Left colon (tissue), 2 donors: ENCODE measurements around the gene BCL6. TPM values are rescaled to one million over a fixed set of nuclear protein-coding genes. Genes with fewer than 3 reads are reported as not detected.

ENCODE experiments used
- ATAC-seq: fragments of 200-7000 bp; cut with Tn5 transposase; one replicate; pipeline ENCODE4 v1.9.1; 2020; ENCODE audit warnings: mild to moderate bottlenecking, moderate library complexity
- DNase-seq, 2 donors: peaks; one replicate each; pipeline ENCODE4 v3.0.0-alpha.2; 2020
- intact Hi-C, 2 donors: fragments of 100-400 bp; cut with DNase I in 1 of 2; cut with micrococcal nuclease in 1 of 2; formaldehyde crosslinking; loops; one replicate each; pipeline versions ENCODE4 v1.11.2 to v1.14.0; 2022; cut with DNase I, micrococcal nuclease
- total RNA-seq, 2 donors: library from RNA; stranded (reverse); fragmentation: NEBNext Ultra II Directional; extraction: Animal tissue kit (Norgen Biotek cat#: 25700); gene quantifications; one replicate each; pipeline ENCODE4 v1.2.1, GENCODE V29; 2021
- donor health status: DM: no; HTN: no; CAD: no.
- donor health status: DM: yes; HTN: yes; CAD: no.

The BCL6 gene
- total RNA-seq, 2 donors from 2014 or later = 12.6 to 16.5 TPM

DNA sequence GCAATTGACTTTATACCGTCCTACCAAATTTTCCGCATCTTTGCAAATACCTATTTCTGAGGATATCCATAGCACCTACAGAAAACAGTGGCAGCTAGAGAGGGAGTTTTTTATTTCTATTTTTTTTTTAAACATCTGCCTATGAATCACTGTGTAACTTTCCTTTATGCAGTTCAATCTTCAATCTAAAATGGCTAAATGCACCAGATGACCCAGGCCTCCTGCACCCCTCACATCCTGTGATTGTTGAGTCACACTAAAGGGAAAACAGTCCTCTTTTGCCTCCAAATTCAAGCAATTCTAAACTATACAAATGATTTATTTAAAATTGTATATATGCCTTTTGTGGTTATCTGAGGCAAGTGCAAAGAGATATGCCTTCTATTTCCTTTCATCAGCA is 20.1 kb upstream of the BCL6 start:
- ATAC-seq = no peak
- no peak for DNase-seq
- intact Hi-C loops = no loop called here

DNA sequence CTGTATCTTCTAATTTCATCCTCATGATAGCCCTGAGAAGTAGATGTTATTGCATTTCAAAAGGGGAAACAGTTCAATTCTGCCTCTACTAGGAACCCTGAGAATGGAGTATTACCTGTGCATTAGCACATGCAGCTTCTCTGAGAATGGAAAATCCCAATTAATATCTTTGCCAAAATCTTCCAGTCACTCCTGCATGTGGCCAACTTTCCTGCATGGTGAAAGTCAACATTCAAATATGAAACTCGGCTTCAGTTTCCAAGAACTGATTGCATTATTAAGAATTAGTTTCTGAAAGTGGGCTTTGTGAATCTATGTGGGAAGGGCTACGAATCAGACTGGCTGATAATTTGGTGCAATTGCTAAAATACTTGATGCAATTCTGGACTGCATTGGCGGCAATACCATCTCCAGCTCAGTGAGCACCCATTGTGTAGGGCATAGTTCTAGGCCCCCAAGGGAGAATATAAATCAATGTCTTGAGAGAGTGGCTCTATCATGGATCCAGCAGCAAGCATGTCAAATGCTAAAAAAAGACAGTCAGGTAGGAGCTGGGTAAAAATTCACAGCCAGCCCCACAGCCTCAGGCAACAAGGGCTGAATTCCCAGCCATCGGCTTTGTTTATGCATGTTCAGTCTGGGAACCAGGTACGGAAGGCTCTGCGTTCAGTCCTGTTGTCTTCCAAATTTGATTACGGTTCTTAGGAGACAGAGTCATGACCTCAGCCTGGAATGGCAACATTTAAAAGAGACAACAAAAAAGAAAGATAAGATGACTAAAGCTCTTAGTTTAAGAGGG is 18.8 kb upstream of the BCL6 start:
- intact Hi-C loops = no loop called here
- ATAC-seq (no peak), DNase-seq (no peak)

DNA sequence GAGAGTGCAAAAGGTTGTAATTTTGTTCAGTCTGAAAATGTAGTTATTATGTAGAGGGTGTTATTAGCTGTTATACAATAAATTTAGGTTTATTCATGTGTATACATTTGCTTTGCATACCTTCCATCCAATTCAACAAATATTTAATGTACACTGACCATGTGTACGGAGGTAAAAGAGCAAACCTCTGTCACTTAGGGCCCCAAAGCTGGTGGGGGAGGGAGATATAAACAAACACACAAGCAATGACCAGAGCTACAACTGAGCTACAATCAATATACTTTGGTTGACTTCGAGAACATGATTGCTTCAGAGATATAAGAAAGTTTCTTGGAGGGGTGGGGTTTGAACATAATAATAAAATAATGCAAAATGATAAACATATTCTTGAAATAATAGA is 17.5 kb upstream of the BCL6 start:
- DNase-seq (no peak), ATAC-seq (no peak)
- intact Hi-C loops = no loop called here

DNA sequence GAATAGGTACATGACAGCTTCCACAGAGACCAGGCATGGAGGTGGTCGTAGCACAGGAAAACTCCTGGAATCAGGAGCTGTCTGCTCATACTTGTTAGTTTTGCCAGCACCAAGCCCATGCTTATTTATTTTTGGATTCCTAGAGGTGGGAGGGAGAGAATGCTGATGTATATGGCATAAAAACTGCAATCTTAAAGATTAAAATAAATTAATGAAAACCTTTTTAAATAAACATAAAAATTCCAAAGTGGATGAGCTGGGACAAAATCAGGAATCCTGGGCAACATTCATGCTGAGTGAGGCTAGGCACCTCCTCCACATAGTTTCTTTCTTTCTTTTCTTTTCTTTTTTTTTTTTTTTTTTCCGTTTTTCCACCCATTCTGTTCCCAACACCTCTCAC is 14.3 kb upstream of the BCL6 start:
- DNase-seq = no peak
- ATAC-seq = no peak
- intact Hi-C loops = no loop called here

DNA sequence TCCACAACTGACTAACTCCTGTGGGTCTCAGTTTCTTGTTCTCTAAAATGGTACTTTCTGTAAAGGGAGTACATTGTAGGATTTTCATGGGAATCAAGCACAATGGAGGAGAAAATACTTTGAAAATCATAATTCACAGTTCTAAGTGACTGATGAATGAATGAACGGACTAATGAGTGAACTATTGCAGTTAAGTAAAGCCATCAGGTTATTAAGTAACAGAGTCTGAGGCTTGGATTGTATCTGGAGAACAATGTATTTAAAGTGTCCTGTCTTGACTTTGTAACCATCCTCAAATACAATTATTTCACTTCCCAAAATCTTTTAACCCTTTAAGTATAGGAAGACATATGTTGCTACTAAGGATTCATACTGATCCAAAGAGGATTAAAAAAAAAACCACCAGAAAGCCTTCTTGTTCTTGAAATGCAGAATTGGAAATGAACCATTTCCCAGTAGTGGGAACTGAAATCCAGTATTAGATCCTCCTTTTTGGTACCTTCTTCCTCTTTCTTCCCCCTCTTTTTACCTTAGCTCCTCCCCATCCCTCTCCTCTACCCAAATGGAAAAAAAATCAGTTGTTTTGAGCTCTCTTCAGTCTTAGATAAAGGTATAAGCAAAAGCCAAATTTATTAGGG is 13.2 kb upstream of the BCL6 start:
- intact Hi-C loops = no loop called here
- DNase-seq (no peak), ATAC-seq (no peak)

DNA sequence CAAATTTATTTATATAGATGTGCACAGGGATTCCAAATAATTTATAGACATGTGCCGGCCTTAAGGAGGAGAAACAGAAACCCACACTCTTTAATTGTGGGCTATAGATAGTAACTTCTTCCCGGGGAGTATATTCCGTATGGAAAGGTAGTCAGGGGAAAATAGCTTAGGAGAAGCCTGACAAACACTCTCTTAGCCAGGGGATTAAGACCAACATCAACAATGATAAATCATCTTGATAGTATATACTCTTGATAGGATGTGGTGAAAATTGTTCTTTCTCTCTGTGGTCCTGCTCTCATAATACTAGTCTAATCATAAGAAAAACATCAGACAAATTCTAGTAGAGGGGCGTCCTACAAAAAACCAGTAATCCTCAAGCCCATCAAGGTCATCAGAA is 8.2 kb upstream of the BCL6 start:
- ATAC-seq (no peak), DNase-seq (no peak)
- intact Hi-C loops = no loop called here

DNA sequence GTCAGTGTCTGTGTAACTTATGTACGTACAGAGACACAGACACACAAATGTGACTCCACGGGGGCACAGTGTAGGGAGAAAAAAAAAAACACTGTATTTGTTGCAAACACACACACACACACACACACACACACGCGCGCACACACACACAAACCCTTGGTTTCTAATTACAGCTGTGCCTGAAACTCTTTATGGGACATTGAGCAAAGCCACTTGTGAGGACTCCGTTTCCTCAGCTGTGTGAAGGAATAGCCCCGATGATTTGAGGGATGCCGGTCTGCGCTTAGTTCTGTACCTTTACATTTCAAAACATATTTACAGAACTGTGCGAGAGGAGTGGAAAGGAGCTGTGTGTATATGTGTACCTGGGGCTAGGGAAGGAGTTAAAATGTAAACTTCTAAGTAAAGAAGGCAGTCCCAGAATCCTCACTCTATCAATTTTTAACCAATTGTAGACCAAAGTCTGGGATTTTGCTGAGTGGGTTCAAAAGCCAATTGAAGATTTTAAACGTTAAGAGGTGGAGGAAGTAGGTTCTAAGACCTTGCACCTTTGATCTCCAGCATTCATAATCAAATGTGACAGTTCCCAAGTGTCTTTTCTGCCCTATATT is 5.3 kb upstream of the BCL6 start:
- peak in 1 of 2 donors; percentile 66 for DNase-seq
- ATAC-seq = peak; percentile 69
- intact Hi-C loops = no loop called here

DNA sequence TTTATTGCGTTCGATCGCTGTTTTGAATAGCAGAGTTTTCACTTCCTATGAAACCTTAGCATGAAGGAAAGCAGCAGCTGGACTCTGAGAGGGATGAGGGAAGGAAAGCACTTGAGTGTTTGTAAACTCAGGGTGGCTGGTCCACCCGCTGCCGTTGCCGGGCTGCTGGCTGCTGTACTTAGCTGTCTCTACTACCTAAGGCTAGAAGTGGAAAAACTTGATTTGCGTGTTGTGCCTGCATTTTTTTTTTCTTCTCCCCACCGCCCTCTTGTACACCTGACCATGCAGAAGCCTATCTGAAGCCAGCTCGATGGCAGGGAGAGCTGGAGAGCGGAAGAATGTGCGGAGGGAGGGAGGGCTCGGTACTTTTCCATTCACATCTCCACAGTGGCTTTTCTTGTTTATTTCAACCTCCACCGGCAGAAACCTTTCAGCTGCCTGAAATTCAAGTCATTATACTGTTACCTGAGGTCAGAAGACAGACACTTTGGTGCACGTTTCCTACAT is 4.8 kb upstream of the BCL6 start:
- intact Hi-C loops = no loop called here
- DNase-seq (peak; percentile 70 to 75), ATAC-seq (peak; percentile 70)

DNA sequence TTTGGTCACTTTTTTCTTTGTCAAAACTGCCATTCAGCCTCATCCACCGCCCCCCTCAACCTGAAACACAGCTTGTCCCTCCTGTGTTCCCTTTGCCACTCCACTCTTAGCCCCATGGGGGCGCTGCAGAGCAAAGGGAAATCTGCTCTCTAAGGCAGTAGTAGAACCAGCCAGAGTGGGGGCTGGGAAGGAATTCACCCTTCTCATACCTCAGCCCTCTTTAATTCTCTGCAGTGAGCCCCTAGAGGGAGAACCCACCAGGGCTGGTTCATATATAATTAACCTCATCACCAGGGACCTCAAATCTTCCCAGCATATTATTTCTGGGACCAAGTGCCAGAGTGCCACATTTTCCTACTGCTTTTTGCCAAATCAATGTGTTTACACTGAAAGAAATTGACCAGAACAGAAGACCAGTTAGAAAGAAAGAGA is 2.8 kb upstream of the BCL6 start:
- intact Hi-C loops = loop anchor here in 1 of 2 donors (10.0 kb wide), 5 partner anchors 297 to 967 kb away; partner anchors contain the start of gene LPP
- ATAC-seq (peak; percentile 19), DNase-seq (peak; percentile 88 to 96)

DNA sequence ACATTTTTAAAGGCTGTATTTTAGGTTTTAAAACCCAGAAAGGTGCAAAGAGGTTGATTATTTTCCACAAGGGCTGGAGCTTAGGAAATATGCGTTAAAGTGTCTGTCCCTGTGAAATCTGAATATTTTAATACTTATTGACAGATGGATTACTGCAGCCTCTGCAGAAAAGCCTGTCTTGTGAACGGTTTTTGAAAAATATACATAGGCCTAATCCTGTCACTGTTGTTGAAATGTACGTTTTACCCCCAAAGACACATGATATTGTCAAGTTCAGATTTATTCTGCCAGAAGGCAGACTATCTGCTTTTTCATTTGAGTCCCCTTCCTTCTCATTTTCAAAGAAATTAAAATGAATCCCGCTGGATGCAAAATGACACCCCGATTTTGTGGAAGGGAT is 2.2 kb upstream of the BCL6 start:
- intact Hi-C loops = loop anchor here in 1 of 2 donors (10.0 kb wide), 5 partner anchors 297 to 967 kb away; partner anchors contain the start of gene LPP
- DNase-seq (no peak), ATAC-seq (no peak)

DNA sequence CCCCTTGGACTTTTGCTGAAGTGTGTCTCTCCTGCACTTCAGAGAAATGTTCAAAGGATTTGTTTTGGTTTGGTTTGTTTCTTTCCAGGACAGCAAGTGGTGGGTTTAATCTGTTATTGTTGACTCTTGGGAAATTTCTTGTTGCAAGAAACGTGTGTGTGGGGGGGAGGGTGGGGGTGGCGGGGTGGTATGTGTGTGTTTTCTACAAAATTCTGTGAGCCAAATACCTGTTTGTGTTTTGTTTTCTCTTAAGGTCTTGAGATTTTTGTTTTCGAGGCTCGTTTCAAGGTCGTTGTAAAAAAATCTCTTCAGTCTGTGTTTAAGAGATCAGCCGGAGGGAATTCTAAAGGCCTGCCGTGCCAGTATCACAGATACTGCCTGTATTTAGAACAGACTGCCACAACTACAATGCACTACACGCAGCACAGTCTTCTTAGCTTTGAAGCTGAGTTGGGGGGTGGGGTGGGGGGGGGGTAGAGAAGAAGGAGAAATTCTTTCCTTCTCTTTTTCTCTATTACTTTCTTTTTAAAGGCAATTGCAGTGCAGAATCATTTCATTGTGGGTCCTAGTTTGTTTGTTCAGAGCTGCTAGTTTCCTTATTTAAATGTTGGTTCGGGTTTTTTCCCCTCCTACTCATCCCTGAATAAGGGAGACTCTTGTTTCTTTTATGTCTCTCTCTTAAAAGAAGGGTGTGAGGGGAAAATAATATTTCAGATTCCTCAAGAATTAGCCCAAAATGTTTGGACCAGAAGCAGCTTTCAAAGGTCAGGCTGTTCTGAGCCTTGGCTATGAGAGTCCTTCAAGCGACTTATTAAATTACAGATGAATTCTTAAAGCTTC is 1.4 kb upstream of the BCL6 start:
- DNase-seq = no peak
- intact Hi-C loops = loop anchor here in 1 of 2 donors (10.0 kb wide), 5 partner anchors 298 to 968 kb away; partner anchors contain the start of gene LPP
- ATAC-seq = no peak

DNA sequence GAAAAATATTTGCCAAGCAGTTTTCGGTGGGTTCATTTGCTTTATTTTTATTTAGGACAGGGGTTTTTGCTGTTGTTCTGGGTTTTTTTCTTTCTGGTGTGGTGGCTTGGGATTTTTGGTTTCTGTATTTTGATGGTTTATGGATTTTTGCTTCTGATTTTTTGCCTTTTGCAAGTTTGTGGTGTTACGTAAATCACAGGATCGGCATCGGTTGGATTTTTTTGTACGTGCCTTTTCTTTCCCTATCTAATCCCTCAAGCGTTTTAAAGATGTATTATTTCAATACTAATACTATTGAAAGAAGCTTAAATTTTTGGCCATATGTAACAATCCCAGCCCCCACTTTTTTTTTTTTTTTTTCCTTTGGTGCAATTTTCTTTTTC is 782 bp upstream of the BCL6 start:
- ATAC-seq = no peak
- DNase-seq = no peak

DNA sequence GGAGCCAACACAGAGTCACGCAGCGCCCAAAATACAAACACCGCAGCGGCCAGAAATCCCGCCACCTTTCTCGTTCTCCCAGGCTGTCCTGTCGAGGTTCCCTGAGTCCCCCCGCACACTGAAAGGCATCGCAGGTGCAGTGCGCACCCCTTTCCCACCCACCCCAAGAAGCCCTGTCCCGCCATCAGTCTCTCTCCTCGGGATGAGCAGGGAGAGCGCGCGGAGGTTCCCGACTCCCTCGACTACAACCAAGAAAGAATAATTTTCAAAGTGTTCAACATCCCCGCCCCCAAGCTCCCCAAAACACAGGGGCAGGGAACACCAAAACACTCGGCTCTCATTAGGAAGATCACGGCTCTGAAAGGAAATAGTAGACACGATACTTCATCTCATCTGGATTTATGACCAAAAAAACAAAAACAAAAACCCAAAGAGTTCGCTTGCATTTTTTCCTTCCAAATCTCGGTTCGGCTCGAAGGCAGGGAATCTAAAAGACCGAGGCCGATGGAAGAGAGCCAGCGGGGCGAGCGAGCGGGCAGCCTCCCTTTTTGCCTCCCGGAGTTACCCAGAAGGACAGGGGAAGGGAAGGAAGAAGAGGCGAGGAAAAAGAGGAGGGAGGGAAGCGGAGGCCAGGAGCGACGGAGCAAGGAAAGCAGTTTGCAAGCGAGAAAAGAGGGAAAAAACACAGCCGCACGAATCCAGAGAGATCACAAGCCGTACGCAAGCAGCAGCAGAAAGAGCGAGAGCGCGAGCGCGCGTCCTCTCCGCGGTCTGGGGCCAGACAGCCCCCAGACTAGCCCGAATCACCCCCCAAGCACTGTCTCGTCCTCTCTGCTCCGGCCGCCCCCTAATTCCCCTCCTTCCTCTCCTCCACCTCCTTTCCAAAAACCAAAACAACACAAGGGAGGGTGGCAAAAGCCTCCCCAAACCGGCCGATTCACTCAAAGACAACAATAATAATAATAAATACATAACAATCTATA is 808 bp downstream of the BCL6 start:
- intact Hi-C loops = loop anchor here in 1 of 2 donors (5.0 to 10.0 kb wide), 6 partner anchors 300 to 1208 kb away; partner anchors contain the start of gene LPP
- DNase-seq = peak; percentile 55 to 72
- ATAC-seq = peak; percentile 31

More for the DNA sequence above, 782 bp upstream of the BCL6 start:
- intact Hi-C loops = loop anchor here in 1 of 2 donors (10.0 kb wide), 5 partner anchors 299 to 969 kb away; partner anchors contain the start of gene LPP

DNA sequence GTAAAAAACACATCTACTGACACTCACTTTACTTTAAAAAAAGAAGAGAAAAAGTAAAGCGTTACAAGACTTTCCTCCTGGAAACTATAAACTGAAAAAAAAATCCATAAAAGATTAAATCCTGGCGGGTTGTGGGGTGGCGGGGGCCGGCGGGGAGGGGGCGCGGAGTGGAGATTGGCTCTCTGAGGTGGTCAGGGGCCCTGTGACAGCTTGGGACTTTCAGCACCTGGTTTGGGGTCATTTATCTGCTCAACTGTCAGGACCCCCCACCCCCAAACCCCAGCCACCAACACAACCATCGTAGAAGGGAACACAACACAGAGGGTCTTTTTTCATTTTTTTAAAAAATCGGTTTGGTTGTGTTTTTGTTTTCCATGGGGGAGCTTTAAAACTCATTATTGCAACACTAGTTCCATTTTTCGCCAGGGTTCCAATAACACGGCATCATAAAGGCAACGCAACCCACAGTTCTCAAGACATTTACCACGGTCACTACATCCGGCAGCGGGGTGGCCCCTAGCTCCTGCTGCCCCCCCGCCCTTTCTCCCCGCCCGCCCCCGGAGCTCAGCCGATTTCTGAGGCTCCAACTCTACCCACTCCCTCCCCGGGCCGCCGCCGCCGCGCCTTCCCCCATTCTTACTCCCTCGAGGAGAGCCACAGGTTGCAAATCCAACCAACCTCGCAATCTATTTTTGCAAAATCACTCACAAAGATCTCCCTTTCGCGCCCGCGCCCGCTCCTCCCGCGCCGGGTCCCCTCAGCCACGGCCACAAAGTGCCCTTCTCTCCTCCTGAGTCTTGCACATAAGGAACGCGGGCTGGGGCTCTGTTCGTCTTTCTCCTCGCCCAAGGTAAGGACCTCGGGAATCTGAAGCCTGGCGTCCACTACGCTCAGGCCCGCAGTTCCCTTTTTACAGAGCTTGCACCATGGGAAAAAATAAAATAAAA is 1.8 kb downstream of the BCL6 start:
- no peak for ATAC-seq
- intact Hi-C loops = loop anchor here in 1 of 2 donors (5.0 to 10.0 kb wide), 6 partner anchors 301 to 1209 kb away; partner anchors contain the start of gene LPP
- peak; percentile 54 to 66 for DNase-seq

DNA sequence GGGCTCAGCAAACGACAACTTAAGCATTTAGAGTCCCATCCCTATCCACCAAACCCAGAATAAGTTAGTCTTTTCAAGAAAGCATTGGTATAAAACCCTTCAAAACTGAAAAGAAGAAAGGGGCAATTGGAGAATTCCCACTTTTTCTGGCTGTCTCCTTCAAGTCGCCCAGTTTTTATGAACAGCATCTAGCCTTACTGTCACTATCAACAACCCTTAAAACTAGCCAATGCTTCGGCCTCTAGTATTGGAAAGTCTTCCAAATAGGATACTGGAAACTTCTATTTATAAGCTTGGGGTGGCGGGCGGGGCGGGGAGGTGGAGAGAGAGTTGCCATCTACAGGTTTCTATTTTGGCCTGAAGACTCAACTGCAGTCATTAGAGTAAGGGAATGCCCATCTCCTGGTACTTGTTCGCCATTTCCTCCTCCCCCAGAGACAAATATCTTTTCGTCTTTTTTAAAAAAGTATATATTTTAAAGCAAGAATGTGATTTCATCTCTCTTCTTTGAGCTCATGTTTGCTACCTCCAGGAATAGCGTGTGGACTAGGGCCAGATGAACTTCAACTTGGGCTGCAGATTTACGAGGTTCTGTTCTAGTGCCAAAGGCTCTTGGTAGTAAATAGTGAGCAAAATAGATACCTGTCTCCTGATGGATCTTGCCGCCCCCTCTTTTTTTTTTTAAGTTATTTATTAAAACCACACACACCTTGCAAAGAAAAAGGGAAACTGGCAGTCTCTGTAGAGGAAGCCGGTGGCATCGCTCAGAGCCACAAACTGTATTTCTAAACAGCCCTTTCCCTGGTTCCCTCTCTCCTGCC is 2.7 kb downstream of the BCL6 start:
- ATAC-seq = no peak
- peak; percentile 31 to 53 for DNase-seq
- intact Hi-C loops = loop anchor here in 1 of 2 donors (5.0 to 10.0 kb wide), 6 partner anchors 302 to 1210 kb away; partner anchors contain the start of gene LPP
